Femur (tissue), 1 donor: ENCODE measurements around the gene KRTAP6-3.

ENCODE experiments used
- DNase-seq: peaks from one replicate; pipeline ENCODE4 v3.0.0-alpha.2; 2017

KRTAP6-3 gene

DNA sequence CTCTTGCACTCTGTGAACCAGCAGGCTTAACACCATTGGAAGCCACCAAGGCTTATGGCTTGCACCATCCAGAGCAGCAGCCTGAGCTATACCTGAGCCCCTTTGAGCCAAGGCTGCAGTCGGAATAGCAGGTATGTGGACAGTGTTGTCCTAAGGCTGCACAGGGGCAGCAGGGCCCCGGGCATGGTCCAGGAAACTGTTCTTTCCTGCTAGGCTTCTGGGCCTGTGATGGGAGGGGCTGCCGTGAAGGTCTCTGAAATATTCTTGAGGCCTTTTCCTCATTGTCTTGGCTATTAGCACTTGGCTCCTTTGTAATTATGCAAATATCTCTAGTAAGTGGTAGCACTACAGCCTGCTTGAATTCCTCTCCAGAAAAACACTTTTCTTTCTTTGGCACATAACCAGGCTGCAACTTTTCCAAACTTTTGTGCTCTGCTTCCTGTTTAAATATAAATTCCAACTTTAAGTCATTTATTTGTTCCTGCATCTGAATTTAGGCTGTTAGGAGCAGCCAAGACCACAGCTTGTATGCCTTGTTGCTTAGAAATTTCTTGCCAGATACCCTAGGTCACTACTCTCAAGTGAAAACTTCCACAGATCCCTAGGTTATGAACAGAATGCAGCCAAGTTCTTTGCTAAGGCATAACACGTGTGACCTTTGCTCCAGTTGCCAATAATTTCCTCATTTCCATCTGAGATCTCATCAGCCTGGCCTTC lies 33.4 kb downstream of the KRTAP6-3 start:
- no peak for DNase-seq

DNA sequence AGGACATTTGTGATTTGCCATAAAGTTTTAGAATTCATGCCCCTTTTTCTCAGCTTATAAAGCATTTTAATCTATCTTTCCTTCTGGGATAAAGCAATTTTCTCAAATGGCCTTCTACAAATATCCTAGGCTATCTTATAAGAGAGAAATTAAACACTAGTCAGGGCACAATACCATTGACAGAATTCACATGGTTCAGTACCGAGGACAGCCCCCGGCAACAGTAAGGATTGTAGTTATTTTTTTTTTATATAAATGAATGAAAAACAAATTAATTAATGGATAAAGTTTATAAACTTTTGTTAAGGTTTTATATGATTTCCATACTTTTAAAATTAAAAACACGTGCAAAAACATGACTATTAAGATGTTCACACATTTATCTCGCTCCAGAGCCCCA lies 35.9 kb downstream of the KRTAP6-3 start:
- no peak for DNase-seq

- no peak for DNase-seq
Measured at GRCh38 chr21:30629200-30629599, 37.0 kb downstream of the KRTAP6-3 start.

GRCh38 chr21:30634906-30635305 lies 42.7 kb downstream of the KRTAP6-3 start, which contains the start of gene KRTAP20-2:
TSS of gene KRTAP20-2 (plus strand) at chr21:30635206. CDS start at chr21:30635264, 58 bp downstream.
- no peak for DNase-seq

DNA sequence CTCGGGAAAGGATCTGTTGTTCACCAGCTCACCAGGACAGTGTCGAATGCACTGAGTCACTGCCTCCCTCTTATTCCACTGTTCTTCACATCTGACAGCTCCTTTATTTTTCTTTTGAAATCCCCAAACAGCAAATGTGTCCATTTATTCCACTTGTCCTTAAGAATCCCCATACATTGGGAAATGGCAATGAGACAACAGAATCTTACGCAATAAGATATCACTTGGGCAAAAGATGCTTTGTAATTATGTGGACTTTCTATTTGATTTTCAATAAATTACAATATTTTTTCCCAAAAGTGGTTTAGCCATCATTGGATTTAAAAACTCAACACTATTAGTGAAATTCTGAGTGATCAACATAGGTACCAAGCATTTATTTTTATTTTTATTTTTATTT lies 46.4 kb downstream of the KRTAP6-3 start:
- no peak for DNase-seq

DNA sequence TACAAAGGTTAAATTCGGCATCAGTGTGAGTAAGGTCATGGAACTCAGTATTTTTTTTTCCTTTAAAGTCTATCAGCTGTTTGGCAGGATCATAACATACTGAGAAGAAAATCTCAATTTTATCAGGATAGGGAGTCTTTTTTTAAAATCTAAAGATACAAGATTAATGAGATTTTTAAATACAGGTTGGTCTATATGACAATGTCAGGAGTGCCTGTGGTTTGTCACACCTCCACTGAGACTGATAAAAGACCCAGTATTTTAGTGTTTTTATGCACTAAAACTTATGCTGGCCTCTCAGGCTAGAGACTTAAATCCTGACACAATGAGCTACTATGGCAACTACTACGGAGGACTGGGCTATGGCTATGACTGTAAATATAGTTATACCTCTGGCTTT lies 50.3 kb downstream of the KRTAP6-3 start, which contains the start of gene KRTAP20-3:
TSS of gene KRTAP20-3 (plus strand) at position 301 of the 400 bp plus-strand sequence.
- no peak for DNase-seq
